Measurements from ENCODE around the gene GNB4.

DNA sequence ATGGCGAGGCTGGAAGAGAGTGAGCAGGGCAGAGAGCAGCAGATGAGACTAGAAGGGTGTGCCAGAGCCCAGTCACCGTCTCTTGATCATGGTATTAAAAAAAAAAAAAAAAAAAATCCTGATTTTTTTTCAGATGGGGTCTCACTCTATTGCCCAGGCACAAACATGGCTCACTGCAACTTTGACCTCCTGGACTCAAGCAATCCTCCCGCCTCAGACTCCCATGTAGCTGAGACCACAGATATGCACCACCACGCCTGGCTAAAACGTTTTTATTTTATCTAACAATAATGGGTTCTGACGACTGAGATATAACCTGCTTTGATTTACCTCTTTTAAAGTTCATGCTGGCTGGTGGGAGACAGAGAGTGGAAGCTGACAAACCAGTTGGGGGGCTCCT, 4.0 kb downstream of the GNB4 start:
- TF ChIP-seq, protein P1, sequence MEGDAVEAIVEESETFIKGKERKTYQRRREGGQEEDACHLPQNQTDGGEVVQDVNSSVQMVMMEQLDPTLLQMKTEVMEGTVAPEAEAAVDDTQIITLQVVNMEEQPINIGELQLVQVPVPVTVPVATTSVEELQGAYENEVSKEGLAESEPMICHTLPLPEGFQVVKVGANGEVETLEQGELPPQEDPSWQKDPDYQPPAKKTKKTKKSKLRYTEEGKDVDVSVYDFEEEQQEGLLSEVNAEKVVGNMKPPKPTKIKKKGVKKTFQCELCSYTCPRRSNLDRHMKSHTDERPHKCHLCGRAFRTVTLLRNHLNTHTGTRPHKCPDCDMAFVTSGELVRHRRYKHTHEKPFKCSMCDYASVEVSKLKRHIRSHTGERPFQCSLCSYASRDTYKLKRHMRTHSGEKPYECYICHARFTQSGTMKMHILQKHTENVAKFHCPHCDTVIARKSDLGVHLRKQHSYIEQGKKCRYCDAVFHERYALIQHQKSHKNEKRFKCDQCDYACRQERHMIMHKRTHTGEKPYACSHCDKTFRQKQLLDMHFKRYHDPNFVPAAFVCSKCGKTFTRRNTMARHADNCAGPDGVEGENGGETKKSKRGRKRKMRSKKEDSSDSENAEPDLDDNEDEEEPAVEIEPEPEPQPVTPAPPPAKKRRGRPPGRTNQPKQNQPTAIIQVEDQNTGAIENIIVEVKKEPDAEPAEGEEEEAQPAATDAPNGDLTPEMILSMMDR (IDR thresholded peaks at IDR 0.05): no peak
- TF ChIP-seq POLR2A (IDR thresholded peaks at IDR 0.05): no peak
- no peak for TF ChIP-seq POLR2AphosphoS5 (IDR thresholded peaks at IDR 0.05)
